ENCODE results near the gene CCDC154. TPM values are rescaled to one million over a fixed set of nuclear protein-coding genes. Genes with fewer than 3 reads are reported as not detected.

CCDC154 gene
- total RNA-seq, 4 donors from 2014 or later, result 0.49 to 0.61 (median 0.52) TPM; not detected in 1

GRCh38 chr16:1458336-1458976, 14.1 kb upstream of the CCDC154 start:
- intact Hi-C loops (cut with DNase I; ENCODE audit: low total_unique reads), result no loop called here
- WGBS, 2 donors, result 92% methylated on average over 21 to 23 of the region's 26 CpGs
- H3K4me3 ChIP-seq (ENCODE audit: low read depth, poor library complexity, severe bottlenecking), result no peak overlapping the region
- no peak for DNase-seq (ENCODE audit: low spot score in 2 of 2)
- TF ChIP-seq POLR2A (IDR thresholded peaks at IDR 0.05) (no peak), CTCF (IDR thresholded peaks at IDR 0.05) (no peak)

GRCh38 chr16:1457489-1458245, 13.3 kb upstream of the CCDC154 start:
- WGBS, 2 donors, result 82 to 88% methylated on average over 21 to 32 of the region's 42 CpGs
- no peak for TF ChIP-seq CTCF (IDR thresholded peaks at IDR 0.05)
- no peak for TF ChIP-seq POLR2A (IDR thresholded peaks at IDR 0.05)
- intact Hi-C loops (cut with DNase I; ENCODE audit: low total_unique reads), result no loop called here
- no peak overlapping the region for H3K4me3 ChIP-seq (ENCODE audit: low read depth, poor library complexity, severe bottlenecking)
- DNase-seq (ENCODE audit: low spot score in 2 of 2), result no peak

GRCh38 chr16:1456951-1457350, 12.6 kb upstream of the CCDC154 start:
- no peak overlapping the region for H3K4me3 ChIP-seq (ENCODE audit: low read depth, poor library complexity, severe bottlenecking)
- WGBS, 2 donors, result 90 to 91% methylated on average over 15 to 16 of the region's 16 CpGs
- DNase-seq (ENCODE audit: low spot score in 2 of 2), result no peak
- intact Hi-C loops (cut with DNase I; ENCODE audit: low total_unique reads), result no loop called here
- no peak for TF ChIP-seq POLR2A (IDR thresholded peaks at IDR 0.05)

GRCh38 chr16:1455190-1456171, 11.1 kb upstream of the CCDC154 start:
- 94 to 96% methylated on average over 32 to 36 of the region's 41 CpGs for WGBS, 2 donors
- DNase-seq (ENCODE audit: low spot score in 2 of 2), result no peak
- H3K4me3 ChIP-seq (ENCODE audit: low read depth, poor library complexity, severe bottlenecking), result no peak overlapping the region
- TF ChIP-seq POLR2A (IDR thresholded peaks at IDR 0.05) (no peak), CTCF (IDR thresholded peaks at IDR 0.05) (no peak)
- intact Hi-C loops (cut with DNase I; ENCODE audit: low total_unique reads), result no loop called here

- intact Hi-C loops (cut with DNase I; ENCODE audit: low total_unique reads), result no loop called here
- no peak overlapping the region for H3K4me3 ChIP-seq (ENCODE audit: low read depth, poor library complexity, severe bottlenecking)
- 82 to 97% methylated on average over 3 to 7 of the region's 17 CpGs for WGBS, 2 donors
- TF ChIP-seq CTCF (IDR thresholded peaks at IDR 0.05), result no peak
- no peak for TF ChIP-seq POLR2A (IDR thresholded peaks at IDR 0.05)
- no peak for DNase-seq (ENCODE audit: low spot score in 2 of 2)
Observed at GRCh38 chr16:1454561-1454960, 10.2 kb upstream of the CCDC154 start.
